Measurements from ENCODE around the gene APELA.
"Not testable (repeated sequence)": the region's sequence is repeated elsewhere in the genome, so short reads cannot be mapped to it uniquely, and the experiment has no call there.

APELA gene

GRCh38 chr4:164902608-164903007 is 25.6 kb downstream of the APELA start:
- Mint-ChIP-seq H3K27me3 (peaks cover 10% of the 10 kb centered on the region), H3K4me3 (no peak overlapping the region), H3K27ac (no peak overlapping the region), H3K9me3 (no peaks in the 10 kb centered on the region), H3K4me1 (no peaks in the 10 kb centered on the region)
- ATAC-seq, result peak; percentile 18
- DNase-seq, result no peak

- no peak overlapping the region for H3K4me3 Mint-ChIP-seq
- no peak for ATAC-seq
- peaks cover 2% of the 10 kb centered on the region for H3K27me3 Mint-ChIP-seq
- no peaks in the 10 kb centered on the region for H3K4me1 Mint-ChIP-seq
- H3K9me3 Mint-ChIP-seq, result no peaks in the 10 kb centered on the region
- H3K27ac Mint-ChIP-seq, result no peak overlapping the region
- DNase-seq, result no peak
These were observed 27.4 kb downstream of the APELA start for GRCh38 chr4:164904336-164904735.

GRCh38 chr4:164904941-164905340 is 28.0 kb downstream of the APELA start:
- H3K4me3 Mint-ChIP-seq, result no peak overlapping the region
- no peaks in the 10 kb centered on the region for H3K27me3 Mint-ChIP-seq
- ATAC-seq (no peak), DNase-seq (no peak)
- H3K27ac Mint-ChIP-seq, result no peak overlapping the region
- no peaks in the 10 kb centered on the region for H3K4me1 Mint-ChIP-seq
- no peaks in the 10 kb centered on the region for H3K9me3 Mint-ChIP-seq

- ATAC-seq (no peak), DNase-seq (no peak)
- H3K27ac Mint-ChIP-seq, result no peak overlapping the region
- H3K9me3 Mint-ChIP-seq, result no peaks in the 10 kb centered on the region
- H3K4me1 Mint-ChIP-seq, result no peaks in the 10 kb centered on the region
- no peak overlapping the region for H3K4me3 Mint-ChIP-seq
- H3K27me3 Mint-ChIP-seq, result no peaks in the 10 kb centered on the region
These were observed 29.4 kb downstream of the APELA start for GRCh38 chr4:164906368-164906767.

GRCh38 chr4:164913506-164913905 is 36.5 kb downstream of the APELA start:
- H3K4me3 Mint-ChIP-seq, H3K4me1 Mint-ChIP-seq, H3K27me3 Mint-ChIP-seq, H3K27ac Mint-ChIP-seq, DNase-seq, ATAC-seq, H3K9me3 Mint-ChIP-seq: not testable (repeated sequence)

GRCh38 chr4:164918956-164919355 is 42.0 kb downstream of the APELA start:
- no peak for DNase-seq
- no peaks in the 10 kb centered on the region for H3K9me3 Mint-ChIP-seq
- H3K27me3 Mint-ChIP-seq, result no peaks in the 10 kb centered on the region
- H3K4me1 Mint-ChIP-seq, result no peaks in the 10 kb centered on the region
- H3K4me3 Mint-ChIP-seq, result no peak overlapping the region
- no peak overlapping the region for H3K27ac Mint-ChIP-seq
- ATAC-seq, result no peak

GRCh38 chr4:164924670-164925238 is 47.8 kb downstream of the APELA start:
- Mint-ChIP-seq H3K27ac (no peak overlapping the region), H3K27me3 (no peaks in the 10 kb centered on the region), H3K9me3 (no peaks in the 10 kb centered on the region), H3K4me3 (no peak overlapping the region), H3K4me1 (no peaks in the 10 kb centered on the region)
- DNase-seq, result no peak
- no peak for ATAC-seq

- no peaks in the 10 kb centered on the region for H3K9me3 Mint-ChIP-seq
These were observed 49.3 kb downstream of the APELA start for GRCh38 chr4:164926301-164926700.

GRCh38 chr4:164927101-164927500 is 50.1 kb downstream of the APELA start:
- not testable (repeated sequence) for ATAC-seq, H3K4me1 Mint-ChIP-seq, H3K27me3 Mint-ChIP-seq, H3K9me3 Mint-ChIP-seq, H3K4me3 Mint-ChIP-seq, H3K27ac Mint-ChIP-seq, DNase-seq

More at GRCh38 chr4:164926301-164926700, 49.3 kb downstream of the APELA start:
- H3K4me3 Mint-ChIP-seq, result no peak overlapping the region
- ATAC-seq (no peak), DNase-seq (no peak)
- no peak overlapping the region for H3K27ac Mint-ChIP-seq
- H3K4me1 Mint-ChIP-seq, result no peaks in the 10 kb centered on the region
- no peaks in the 10 kb centered on the region for H3K27me3 Mint-ChIP-seq

GRCh38 chr4:164930647-164931046 is 53.7 kb downstream of the APELA start:
- H3K27me3 Mint-ChIP-seq, result no peaks in the 10 kb centered on the region
- H3K4me1 Mint-ChIP-seq, result no peaks in the 10 kb centered on the region
- no peak for DNase-seq

GRCh38 chr4:164931551-164932324 is 54.8 kb downstream of the APELA start:
- no peak for DNase-seq
- Mint-ChIP-seq H3K27ac (no peak overlapping the region), H3K9me3 (no peaks in the 10 kb centered on the region), H3K4me3 (no peak overlapping the region), H3K27me3 (peaks cover 6% of the 10 kb centered on the region), H3K4me1 (no peaks in the 10 kb centered on the region)
- no peak for ATAC-seq

More at GRCh38 chr4:164930647-164931046, 53.7 kb downstream of the APELA start:
- H3K4me3 Mint-ChIP-seq, result no peak overlapping the region
- no peak for ATAC-seq
- no peak overlapping the region for H3K27ac Mint-ChIP-seq
- H3K9me3 Mint-ChIP-seq, result no peaks in the 10 kb centered on the region

GRCh38 chr4:164933244-164933643 is 56.3 kb downstream of the APELA start:
- H3K4me3 Mint-ChIP-seq, result no peak overlapping the region
- peaks cover 22% of the 10 kb centered on the region for H3K27me3 Mint-ChIP-seq
- ATAC-seq (no peak), DNase-seq (no peak)
- no peak overlapping the region for H3K27ac Mint-ChIP-seq
- H3K4me1 Mint-ChIP-seq, result no peaks in the 10 kb centered on the region
- no peaks in the 10 kb centered on the region for H3K9me3 Mint-ChIP-seq

- no peak overlapping the region for H3K4me3 Mint-ChIP-seq
- DNase-seq (no peak), ATAC-seq (no peak)
- peaks cover 36% of the 10 kb centered on the region for H3K27me3 Mint-ChIP-seq
- H3K4me1 Mint-ChIP-seq, result no peaks in the 10 kb centered on the region
- H3K9me3 Mint-ChIP-seq, result no peaks in the 10 kb centered on the region
- H3K27ac Mint-ChIP-seq, result no peak overlapping the region
These were observed 58.4 kb downstream of the APELA start for GRCh38 chr4:164935363-164935762.

- not testable (repeated sequence) for H3K4me1 Mint-ChIP-seq, ATAC-seq, H3K27ac Mint-ChIP-seq, H3K4me3 Mint-ChIP-seq, DNase-seq, H3K9me3 Mint-ChIP-seq
- H3K27me3 Mint-ChIP-seq, result peaks cover 36% of the 10 kb centered on the region
These were observed 59.1 kb downstream of the APELA start for GRCh38 chr4:164935865-164936606.

- Mint-ChIP-seq H3K4me1 (no peaks in the 10 kb centered on the region), H3K27me3 (peaks cover 44% of the 10 kb centered on the region), H3K9me3 (no peaks in the 10 kb centered on the region), H3K27ac (no peak overlapping the region), H3K4me3 (no peak overlapping the region)
- DNase-seq (no peak), ATAC-seq (peak; percentile 37)
These were observed 60.7 kb downstream of the APELA start for GRCh38 chr4:164937576-164938270.
